NCI-H2107 treated with DMSO at 0.1 percent for 48 hours (cell line): ENCODE data around the gene DOK3.

Experiments
- DNase-seq: peaks from one replicate; lab custom pipeline; 2025; ENCODE audit not compliant: unreplicated experiment; lab: John Stamatoyannopoulos, UW

DOK3 gene

DNA sequence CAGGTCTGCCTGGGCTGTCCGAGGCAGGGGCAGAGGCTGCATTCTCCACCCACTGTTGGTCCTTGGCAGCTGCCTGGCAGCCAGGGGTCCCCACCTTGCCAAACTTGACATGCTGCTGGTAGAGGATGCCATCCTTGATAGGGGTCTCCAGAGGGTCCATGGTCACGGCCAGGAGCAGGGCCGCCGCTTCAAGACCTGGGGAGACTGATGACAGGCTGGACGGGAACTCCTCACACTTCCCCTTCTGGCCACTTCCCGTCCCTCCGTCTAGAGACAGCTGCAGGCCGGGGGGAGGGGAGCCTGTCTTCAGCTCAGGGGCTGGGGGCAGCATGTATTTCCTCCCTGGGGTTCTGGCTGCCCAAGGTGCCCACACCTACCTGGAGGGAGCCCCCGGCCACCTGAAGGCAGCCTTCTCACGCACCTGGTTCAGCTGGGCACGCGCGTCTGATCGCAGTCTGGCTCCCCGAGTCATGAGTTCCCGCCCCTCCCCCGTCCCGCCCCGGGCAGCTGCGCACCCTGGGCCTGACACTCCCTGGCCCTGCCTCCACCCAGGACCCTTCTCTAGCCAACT is at the start of gene DOK3:
TSS of gene DOK3 (minus strand) at position 446 of the 571 bp plus-strand sequence. CDS start at position 160, 286 bp downstream.
- no peak for DNase-seq

DNA sequence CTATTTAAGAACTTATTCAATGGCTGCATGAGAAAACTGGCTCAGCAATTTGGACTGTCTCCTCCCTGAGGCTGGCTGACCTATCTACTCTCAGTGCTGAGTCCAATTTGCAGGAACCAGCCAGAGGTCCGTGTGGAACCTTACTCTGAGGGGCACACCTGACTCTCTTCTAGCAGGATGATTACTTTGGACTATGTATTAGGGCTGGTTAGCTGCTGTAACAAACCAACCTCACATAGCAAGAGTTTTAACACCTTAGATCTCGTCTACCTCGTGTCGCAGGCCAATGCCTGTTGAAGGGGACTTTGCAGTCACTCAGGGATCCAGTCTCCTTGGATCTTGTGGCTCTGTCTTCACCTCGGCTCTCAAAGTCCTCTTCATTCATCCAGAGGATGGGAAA is 48.2 kb upstream of the DOK3 start:
- no peak for DNase-seq

DNA sequence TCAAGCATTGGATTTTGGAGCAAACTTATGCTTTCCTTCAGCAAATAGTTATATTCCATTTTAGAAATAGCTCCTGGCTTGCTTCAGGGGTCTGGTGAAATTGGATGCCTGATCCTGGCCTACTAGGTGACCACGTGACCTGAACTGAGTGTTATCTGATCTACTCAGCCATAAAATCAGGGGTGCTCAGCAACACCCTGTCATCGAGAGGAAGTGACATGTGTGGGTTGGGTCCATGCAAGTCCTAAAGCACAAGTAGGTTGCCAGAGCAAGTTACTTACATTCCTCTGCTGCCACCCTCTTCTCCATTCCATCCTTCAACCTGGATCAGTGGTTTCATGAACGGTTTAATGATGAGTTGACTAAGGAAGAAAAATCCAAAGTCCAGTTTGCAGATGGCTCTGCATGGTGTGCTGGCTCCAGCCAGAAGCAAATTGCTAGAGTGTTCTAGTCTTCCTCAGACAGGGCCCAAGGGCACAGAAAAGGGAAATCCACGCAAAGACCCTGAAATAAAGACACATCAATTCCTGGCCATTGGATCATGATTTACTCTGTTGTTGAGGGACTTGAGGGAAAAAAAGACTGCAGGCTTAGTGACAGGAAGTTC is 47.5 kb upstream of the DOK3 start:
- peak; percentile 64 for DNase-seq

DNA sequence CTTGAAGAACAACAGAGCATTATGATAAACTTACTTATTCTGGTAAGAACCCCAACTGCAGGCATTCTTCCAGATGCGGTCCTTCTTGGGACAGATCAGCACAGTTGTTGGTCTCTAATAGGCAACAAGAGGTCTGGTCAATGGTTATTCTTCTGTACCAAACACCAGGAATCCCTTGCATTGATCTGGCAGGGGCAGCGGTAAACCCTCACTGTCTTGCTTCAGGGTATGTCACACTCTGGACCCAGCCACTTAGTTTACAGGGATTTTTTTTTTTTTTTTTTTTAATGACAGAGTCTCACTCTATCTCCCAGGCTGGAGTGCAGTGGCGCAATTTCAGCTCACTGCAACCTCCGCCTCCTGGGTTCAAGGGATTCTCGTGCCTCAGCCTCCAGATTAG is 46.0 kb upstream of the DOK3 start:
- DNase-seq = no peak

- no peak for DNase-seq
Observed at GRCh38 chr5:177555228-177555627, 45.6 kb upstream of the DOK3 start.

GRCh38 chr5:177554474-177555111 is 45.0 kb upstream of the DOK3 start, which contains the start of gene FAM193B:
Gene FAM193B, minus strand, starts transcription at chr5:177554563. Its CDS starts 105 bp downstream, at chr5:177554458.
- peak; percentile 69 for DNase-seq

GRCh38 chr5:177553671-177554429 is 44.2 kb upstream of the DOK3 start:
- no peak for DNase-seq

- DNase-seq = no peak
Observed at GRCh38 chr5:177552839-177553455, 43.3 kb upstream of the DOK3 start.

- DNase-seq = no peak
Observed at GRCh38 chr5:177550122-177550521, 40.5 kb upstream of the DOK3 start.

DNA sequence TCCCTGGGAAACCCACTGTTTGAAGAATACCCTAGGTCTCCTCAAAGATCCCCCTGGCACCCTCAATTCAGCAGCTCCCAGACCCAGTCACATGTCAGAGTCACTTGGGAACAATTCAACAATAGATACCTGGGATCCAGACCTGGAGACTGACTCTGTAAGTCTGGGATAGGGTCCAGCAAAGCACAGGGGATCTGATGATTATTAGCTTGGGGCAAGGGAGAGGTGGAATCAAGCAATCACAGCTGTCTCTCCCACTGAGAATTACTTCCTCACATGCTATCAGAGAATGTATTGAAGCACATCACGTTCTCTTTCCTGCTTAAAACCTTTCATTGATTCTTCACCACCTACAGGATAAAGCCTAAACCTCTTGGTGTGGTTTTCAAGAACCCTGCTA is 38.9 kb upstream of the DOK3 start:
- DNase-seq = no peak

DNA sequence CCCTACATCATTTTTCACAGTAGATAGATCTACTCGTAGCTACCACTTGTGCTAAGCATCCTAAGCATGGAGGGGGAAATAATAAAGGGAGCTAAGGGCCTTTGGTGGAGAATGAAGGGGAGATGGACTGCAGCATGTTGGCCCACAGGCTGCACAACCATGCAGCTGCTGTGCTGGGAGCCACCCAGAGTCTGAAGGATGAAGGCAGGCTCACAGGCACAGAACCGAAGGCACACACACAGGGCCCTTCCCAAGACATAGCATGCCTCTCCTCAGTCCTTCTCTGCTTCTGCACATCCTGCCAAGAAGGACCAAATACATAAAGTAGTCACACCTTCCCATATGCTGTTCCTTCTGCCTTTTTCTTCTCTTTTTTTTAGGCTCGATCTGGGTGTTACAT is 38.1 kb upstream of the DOK3 start:
- no peak for DNase-seq

GRCh38 chr5:177546258-177546741 is 36.7 kb upstream of the DOK3 start:
- DNase-seq = no peak

DNA sequence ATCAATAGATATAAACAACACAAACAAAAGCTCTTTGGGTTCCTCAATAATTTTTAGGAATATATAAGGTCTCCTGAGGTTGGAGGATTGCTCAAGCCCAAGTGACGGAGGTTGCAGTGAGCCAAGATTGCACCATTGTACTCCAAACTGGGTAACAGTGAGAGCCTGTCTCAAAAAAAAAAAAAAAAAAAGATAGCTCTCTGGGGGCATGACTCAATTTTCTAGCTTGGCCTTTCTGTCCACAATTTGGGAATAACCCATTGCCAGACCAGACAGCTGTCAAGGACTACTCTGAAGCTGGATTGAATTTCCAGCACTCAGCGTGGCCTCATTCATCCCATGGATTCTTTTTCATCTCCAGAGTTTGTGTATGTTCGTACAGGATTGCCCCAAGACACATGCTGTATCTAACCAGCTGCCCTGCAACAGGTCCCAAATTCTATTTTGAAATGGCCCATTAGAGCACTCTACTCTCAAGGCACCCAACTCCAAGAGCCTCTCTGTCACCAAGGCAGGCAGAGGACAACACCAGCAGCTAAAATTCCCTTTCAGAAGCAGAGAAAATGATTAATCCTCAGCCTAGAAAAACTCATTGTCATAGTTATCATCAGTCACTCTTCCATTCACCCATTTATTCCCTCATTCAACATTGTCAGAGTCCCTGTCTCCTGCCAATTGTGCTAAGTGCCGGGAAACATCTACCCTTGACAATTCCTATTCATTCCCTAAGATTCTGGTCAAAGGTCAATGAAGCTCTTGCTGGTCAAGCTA is 36.0 kb upstream of the DOK3 start:
- DNase-seq = peak; percentile 26

GRCh38 chr5:177542816-177543465 is 33.3 kb upstream of the DOK3 start:
- DNase-seq = no peak

- DNase-seq = no peak
Observed at GRCh38 chr5:177540438-177540837, 30.8 kb upstream of the DOK3 start.

- no peak for DNase-seq
Observed at GRCh38 chr5:177539411-177539810, 29.8 kb upstream of the DOK3 start.

GRCh38 chr5:177538876-177539275 is 29.2 kb upstream of the DOK3 start:
- DNase-seq = no peak

DNA sequence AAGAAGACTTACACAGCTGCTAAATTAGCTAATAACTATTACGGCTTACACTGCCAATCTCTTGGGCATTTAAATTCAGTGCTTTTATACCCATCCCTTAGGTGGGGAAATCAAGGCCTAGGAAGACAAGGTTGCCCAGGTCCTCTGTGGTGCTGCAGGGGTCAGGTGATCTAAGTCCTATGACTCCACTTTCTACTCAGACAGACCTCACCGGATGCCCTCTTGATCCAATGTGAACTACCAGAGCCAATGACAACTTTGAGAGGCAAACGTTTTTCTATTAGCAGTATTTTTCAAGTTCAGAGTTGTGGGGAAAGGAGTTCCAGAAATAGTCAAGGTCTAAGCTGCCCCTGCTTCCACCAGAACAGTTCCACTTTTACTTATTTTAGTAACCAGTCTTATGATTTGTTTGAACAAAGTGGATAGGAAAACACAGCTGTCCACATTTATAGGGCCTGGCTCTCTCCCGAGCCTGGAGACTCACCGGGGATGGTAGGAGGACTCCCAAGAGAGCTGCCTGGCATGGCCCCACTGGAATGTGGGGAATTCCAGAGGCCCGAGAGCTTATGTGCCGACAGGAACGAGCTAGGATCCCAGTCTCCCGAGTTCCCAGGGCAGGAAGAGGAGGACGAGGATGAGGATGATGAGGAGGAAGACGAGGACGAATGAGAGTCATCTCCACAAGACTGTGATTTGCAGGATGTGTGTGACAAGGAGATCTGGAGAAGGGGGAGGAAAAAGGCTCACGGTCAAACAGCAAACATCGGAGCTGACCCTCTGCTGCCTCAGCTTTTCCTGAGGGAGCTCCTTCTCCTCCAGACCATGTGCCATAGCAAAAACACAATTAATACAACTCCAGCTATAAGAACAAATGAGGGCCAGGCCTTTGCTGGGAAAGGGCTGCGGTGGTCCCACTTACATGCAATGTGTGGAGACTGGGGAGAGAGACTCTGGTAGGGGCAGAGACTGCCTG is 28.0 kb upstream of the DOK3 start:
- DNase-seq = no peak

GRCh38 chr5:177536386-177536785 is 26.8 kb upstream of the DOK3 start:
- DNase-seq = no peak
